ENCODE measurements around the gene TEX22. TPM values are rescaled to one million over a fixed set of nuclear protein-coding genes. Genes with fewer than 3 reads are reported as not detected.

Gene TEX22
- total RNA-seq, 4 donors from 2014 or later = 0.35 to 1.6 (median 0.94) TPM; not detected in 1

DNA sequence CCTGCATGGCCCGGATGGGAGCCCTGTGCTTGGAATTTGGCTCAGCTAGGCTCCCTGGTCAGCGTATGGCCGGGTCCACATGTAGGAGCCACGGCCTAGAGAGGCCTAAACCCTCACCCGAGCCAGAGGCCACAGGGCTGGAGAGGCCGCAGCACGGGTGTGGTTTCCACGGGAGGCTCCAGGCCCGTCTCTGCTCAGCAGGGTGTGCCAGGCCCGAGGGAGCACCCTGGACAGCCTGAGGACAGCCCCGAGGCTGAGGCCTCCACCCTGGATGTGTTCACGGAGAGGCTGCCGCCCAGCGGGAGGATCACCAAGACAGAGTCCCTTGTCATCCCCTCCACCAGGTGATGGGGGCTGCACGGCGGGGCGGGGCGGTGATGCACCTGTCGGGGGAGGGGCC lies 17.6 kb upstream of the TEX22 start:
- TF ChIP-seq POLR2A (IDR thresholded peaks at IDR 0.05) = no peak
- no peak for TF ChIP-seq CTCF (IDR thresholded peaks at IDR 0.05)
- Histone ChIP-seq H3K36me3 (peaks cover 0 to 52% (median 0%) of the 10 kb centered on the region in 3 donors), H3K4me1 (no peaks in the 10 kb centered on the region), H3K27ac (no peak overlapping the region), H3K27me3 (no peaks in the 10 kb centered on the region), H3K9me3 (no peaks in the 10 kb centered on the region), H3K4me3 (no peak overlapping the region)
- no peak for DNase-seq

DNA sequence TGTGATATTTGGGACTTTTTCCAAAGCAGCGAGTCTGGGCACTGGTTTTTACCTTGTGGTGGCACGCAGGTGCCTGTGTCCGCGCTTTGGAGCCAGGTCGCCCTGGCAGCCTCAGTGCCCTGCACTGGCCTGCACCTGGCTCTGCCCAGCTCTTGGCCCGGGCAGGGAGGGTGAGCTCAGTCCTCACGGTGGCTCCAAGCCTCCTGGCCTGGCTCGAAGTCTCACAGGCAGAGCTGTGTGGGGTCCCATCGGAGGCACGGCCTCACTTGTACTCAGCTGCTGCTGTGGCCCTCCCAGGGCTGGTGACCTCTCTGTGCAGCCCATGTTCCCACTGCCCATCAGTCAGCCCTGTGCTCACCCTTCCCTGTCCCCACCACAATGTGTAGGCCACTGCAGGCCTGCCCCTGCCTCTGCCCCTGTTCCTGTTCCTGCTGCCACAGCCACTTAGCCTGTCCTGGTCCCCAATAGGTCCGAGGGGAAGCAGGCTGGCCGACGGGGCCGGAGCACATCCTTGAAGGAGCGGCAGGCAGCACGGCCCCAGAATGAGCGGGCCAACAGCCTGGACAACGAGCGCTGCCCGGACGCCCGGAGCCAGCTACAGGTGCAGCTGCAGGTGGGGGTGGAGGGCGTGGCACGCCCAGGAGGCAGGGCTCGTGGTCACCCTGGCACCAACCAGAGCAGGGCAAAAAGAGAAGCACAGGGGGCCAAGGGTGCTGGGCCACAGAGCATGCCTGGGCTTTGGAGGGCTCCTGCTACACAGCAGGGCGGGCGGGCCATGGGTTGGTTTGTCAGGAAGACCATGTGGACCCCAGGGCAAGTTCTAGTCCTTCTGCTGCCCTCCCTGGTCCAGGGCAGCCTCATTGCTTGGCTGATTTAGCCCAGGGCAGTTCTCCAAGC lies 16.6 kb upstream of the TEX22 start:
- peaks cover 0 to 55% (median 0%) of the 10 kb centered on the region in 3 donors for H3K36me3 ChIP-seq
- H3K4me3 ChIP-seq = no peak overlapping the region
- no peak for TF ChIP-seq CTCF (IDR thresholded peaks at IDR 0.05)
- no peak for TF ChIP-seq POLR2A (IDR thresholded peaks at IDR 0.05)
- no peak overlapping the region for H3K27ac ChIP-seq
- no peaks in the 10 kb centered on the region for H3K27me3 ChIP-seq
- no peak for DNase-seq
- no peaks in the 10 kb centered on the region for H3K9me3 ChIP-seq
- no peaks in the 10 kb centered on the region for H3K4me1 ChIP-seq

DNA sequence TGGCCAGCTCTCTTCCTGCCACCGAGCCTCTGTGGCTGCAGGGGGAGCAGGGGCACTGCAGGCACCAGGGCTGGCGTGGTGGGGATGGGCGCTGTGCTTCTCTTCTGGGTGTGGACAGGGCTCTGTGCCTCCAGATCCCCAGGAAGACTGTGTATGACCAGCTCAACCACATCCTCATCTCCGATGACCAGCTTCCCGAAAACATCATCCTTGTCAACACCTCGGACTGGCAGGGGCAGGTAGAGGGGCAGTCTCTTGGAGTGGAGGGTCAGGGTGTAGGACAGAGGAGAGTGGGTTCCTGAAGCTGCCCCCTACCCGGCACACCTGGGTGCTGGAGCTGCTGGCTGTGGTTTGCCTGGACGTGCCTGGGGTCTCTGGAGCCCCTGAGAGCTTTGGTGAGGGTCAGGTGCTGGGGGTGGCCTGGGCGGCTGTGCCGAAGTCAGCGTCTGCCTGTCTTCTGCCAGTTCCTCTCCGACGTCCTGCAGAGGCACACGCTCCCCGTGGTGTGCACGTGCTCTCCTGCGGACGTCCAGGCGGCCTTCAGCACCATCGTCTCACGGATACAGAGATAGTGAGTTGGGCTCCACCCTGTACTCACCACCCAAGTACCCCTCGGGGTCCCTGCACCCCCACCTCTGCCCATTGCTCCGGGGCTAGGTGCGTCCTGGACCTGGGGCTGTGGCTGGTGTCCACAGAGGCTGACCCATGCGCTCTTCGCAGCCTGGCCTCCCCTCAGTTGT lies 15.8 kb upstream of the TEX22 start:
- peaks cover 0 to 62% (median 0%) of the 10 kb centered on the region in 3 donors for H3K36me3 ChIP-seq
- no peak overlapping the region for H3K4me3 ChIP-seq
- no peak for TF ChIP-seq CTCF (IDR thresholded peaks at IDR 0.05)
- no peak for TF ChIP-seq POLR2A (IDR thresholded peaks at IDR 0.05)

GRCh38 chr14:105383083-105383730 lies 15.1 kb upstream of the TEX22 start:
- Histone ChIP-seq H3K27ac (no peak overlapping the region), H3K9me3 (no peaks in the 10 kb centered on the region), H3K27me3 (no peaks in the 10 kb centered on the region), H3K4me1 (no peaks in the 10 kb centered on the region), H3K36me3 (peaks cover 0 to 62% (median 0%) of the 10 kb centered on the region in 3 donors), H3K4me3 (no peak overlapping the region)
- DNase-seq = no peak
- TF ChIP-seq CTCF (IDR thresholded peaks at IDR 0.05) (no peak), POLR2A (IDR thresholded peaks at IDR 0.05) (no peak)

More for the DNA sequence above, 15.8 kb upstream of the TEX22 start:
- no peak for DNase-seq
- H3K27me3 ChIP-seq = no peaks in the 10 kb centered on the region
- H3K4me1 ChIP-seq = no peaks in the 10 kb centered on the region
- no peaks in the 10 kb centered on the region for H3K9me3 ChIP-seq
- no peak overlapping the region for H3K27ac ChIP-seq

DNA sequence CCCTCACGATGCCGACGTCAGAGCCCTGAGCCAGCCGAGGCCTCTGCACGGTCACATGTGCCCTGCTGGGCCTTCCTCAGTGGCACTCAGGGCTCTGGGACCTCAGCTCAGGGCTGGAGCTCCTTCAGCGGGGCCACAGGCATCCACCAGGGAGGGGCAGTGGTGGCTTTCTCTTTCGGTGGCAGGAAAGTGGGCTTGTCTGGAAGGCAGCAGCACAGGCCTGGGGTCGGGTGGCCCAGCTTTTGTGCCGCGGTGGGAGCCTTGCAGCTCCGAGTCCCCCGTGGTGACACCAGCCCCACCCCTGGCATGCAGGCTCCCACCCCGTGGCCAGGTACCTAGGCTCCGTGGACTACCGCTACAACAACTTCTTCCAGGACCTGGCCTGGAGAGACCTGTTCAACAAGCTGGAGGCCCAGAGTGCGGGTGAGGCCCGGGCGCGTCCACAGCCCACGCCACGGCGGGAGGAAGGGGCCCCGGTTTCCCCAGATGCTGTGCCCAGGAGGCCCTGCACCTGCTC lies 14.2 kb upstream of the TEX22 start:
- no peak overlapping the region for H3K4me3 ChIP-seq
- TF ChIP-seq POLR2A (IDR thresholded peaks at IDR 0.05) (no peak), CTCF (IDR thresholded peaks at IDR 0.05) (no peak)
- H3K27ac ChIP-seq = no peak overlapping the region
- H3K27me3 ChIP-seq = no peaks in the 10 kb centered on the region
- no peaks in the 10 kb centered on the region for H3K4me1 ChIP-seq
- no peak for DNase-seq
- peaks cover 0 to 62% (median 0%) of the 10 kb centered on the region in 3 donors for H3K36me3 ChIP-seq
- H3K9me3 ChIP-seq = no peaks in the 10 kb centered on the region

Data from Peyer's patch (tissue), 4 donors.